H1 (cell line): Measurements from ENCODE around the gene ZIM2. TPM values are rescaled to one million over a fixed set of nuclear protein-coding genes. Genes with fewer than 3 reads are reported as not detected.

Experiments
- CTCF ChIA-PET: fragments of 300-600 bp; sonication (Branson Sonifier 250); formaldehyde crosslinking; loops from one replicate; lab custom pipeline; 2021; ENCODE audit not compliant: partially characterized antibody; lab: Charles Lee
- POLR2A ChIA-PET: fragments of 300-600 bp; sonication (Branson Sonifier 250); formaldehyde crosslinking; loops from one replicate; lab custom pipeline; 2021; ENCODE audit warnings: inconsistent platforms; ENCODE audit not compliant: partially characterized antibody; lab: Charles Lee
- DNase-seq, 2 experiments: peaks; one replicate each; pipeline versions ENCODE4 v3.0.0 to v3.0.0-alpha.2; 2010 to 2022; ENCODE audit warnings: low spot score in 2 of 2, low read depth in 1 of 2, mixed read lengths in 1 of 2
- FAIRE-seq: peaks from 2 replicates; lab custom pipeline; 2011; peaks lifted over from hg19 to GRCh38; lab: Jason Lieb, UNC
- H2AFZ ChIP-seq: 2 replicates; pipeline ENCODE4 v1.8.1; 2012; ENCODE audit warnings: low read length, inconsistent platforms
- H2AK5ac ChIP-seq: 2 replicates; pipeline ENCODE4 v1.6.1; 2013; ENCODE audit warnings: low read depth, low read length
- H2BK120ac ChIP-seq: replicated peaks from 2 replicates; pipeline ENCODE3; 2013; ENCODE audit warnings: low read depth, low read length, inconsistent platforms
- H2BK12ac ChIP-seq: 2 replicates; pipeline ENCODE4 v1.6.1; 2013; ENCODE audit warnings: low read depth, low read length
- H2BK15ac ChIP-seq: 2 replicates; pipeline ENCODE4 v1.6.1; 2013; ENCODE audit warnings: low read length
- H2BK20ac ChIP-seq: 2 replicates; pipeline ENCODE4 v1.6.1; 2013; ENCODE audit warnings: low read length
- H2BK5ac ChIP-seq: 2 replicates; pipeline ENCODE4 v1.6.1; 2013; ENCODE audit warnings: low read depth, low read length
- H3K14ac ChIP-seq: 2 replicates; pipeline ENCODE4 v1.6.1; 2013; ENCODE audit warnings: inconsistent platforms; ENCODE audit not compliant: insufficient read length
- H3K18ac ChIP-seq: 2 replicates; pipeline ENCODE4 v1.6.1; 2013; ENCODE audit warnings: low read length; ENCODE audit errors: extremely low read depth
- H3K23ac ChIP-seq: 2 replicates; pipeline ENCODE4 v1.6.1; 2013; ENCODE audit warnings: inconsistent platforms; ENCODE audit not compliant: insufficient read length
- H3K23me2 ChIP-seq: 2 replicates; pipeline ENCODE4 v1.6.1; 2013; ENCODE audit warnings: low read depth, low read length
- H3K27ac ChIP-seq: 2 replicates; pipeline ENCODE4 v1.6.1; 2011; ENCODE audit warnings: low read depth, low read length, inconsistent platforms
- H3K27me3 ChIP-seq, 4 experiments: replicated peaks in 1 of 4; 1 replicate in 1 of 4; 2 replicates in 3 of 4; pipeline versions ENCODE4 v1.6.1 to v1.8.1; 2011 to 2013; ENCODE audit warnings: low read length in 3 of 4, mild to moderate bottlenecking in 3 of 4, inconsistent platforms in 2 of 4, mixed read lengths in 2 of 4, moderate library complexity in 1 of 4; ENCODE audit not compliant: control insufficient read depth in 3 of 4, insufficient read depth in 3 of 4; ENCODE audit errors: extremely low read depth in 1 of 4
- H3K36me3 ChIP-seq, 4 experiments: 2 replicates each; pipeline versions ENCODE4 v1.6.1 to v1.8.1; 2011 to 2013; ENCODE audit warnings: mild to moderate bottlenecking in 4 of 4, low read length in 3 of 4, moderate library complexity in 2 of 4, control low read depth in 1 of 4, inconsistent platforms in 1 of 4; ENCODE audit not compliant: insufficient read depth in 4 of 4, control insufficient read depth in 2 of 4
- H3K4ac ChIP-seq: replicated peaks from 2 replicates; pipeline ENCODE3; 2013; ENCODE audit warnings: low read length, low read depth, mixed read lengths, inconsistent platforms; ENCODE audit not compliant: insufficient read length
- H3K4me1 ChIP-seq, 4 experiments: replicated peaks in 1 of 4; 1 replicate in 1 of 4; 2 replicates in 3 of 4; pipeline versions ENCODE4 v1.6.1 to v1.8.1; 2011 to 2013; ENCODE audit warnings: low read length in 3 of 4, inconsistent platforms in 2 of 4, mixed read lengths in 1 of 4; ENCODE audit not compliant: insufficient read depth in 4 of 4, control insufficient read depth in 3 of 4
- H3K4me2 ChIP-seq, 2 experiments: 2 replicates each; pipeline versions ENCODE4 v1.6.1 to v1.8.1; 2011 to 2013; ENCODE audit warnings: low read depth in 2 of 2, low read length in 2 of 2, control low read depth in 1 of 2, inconsistent platforms in 1 of 2, mild to moderate bottlenecking in 1 of 2; ENCODE audit not compliant: insufficient read depth in 1 of 2
- H3K4me3 ChIP-seq, 4 experiments: fragments of 200-600, 300-600 bp in 1 of 4; sonication (generic), shearing (Covaris generic), sonication (Bioruptor Twin) in 1 of 4; 2 replicates each; pipeline versions ENCODE4 v1.5.1 to v1.8.1; 2011 to 2016; ENCODE audit warnings: low read length in 4 of 4, low read depth in 3 of 4, control low read depth in 2 of 4, inconsistent platforms in 2 of 4, mild to moderate bottlenecking in 2 of 4, mixed read lengths in 1 of 4, moderate library complexity in 1 of 4; ENCODE audit not compliant: insufficient read depth in 2 of 4; ENCODE audit errors: extremely low read depth in 1 of 4
- H3K56ac ChIP-seq: replicated peaks from 2 replicates; pipeline ENCODE3; 2013; ENCODE audit warnings: low read depth, mild to moderate bottlenecking, mixed read lengths, low read length, inconsistent platforms; ENCODE audit not compliant: insufficient read length
- H3K79me1 ChIP-seq: 2 replicates; pipeline ENCODE4 v1.6.1; 2013; ENCODE audit warnings: low read depth, low read length, control low read depth
- H3K79me2 ChIP-seq, 2 experiments: 2 replicates each; pipeline versions ENCODE4 v1.6.1 to v1.8.1; 2012 to 2013; ENCODE audit warnings: low read length in 2 of 2, mild to moderate bottlenecking in 2 of 2, inconsistent platforms in 1 of 2; ENCODE audit not compliant: insufficient read depth in 2 of 2, control insufficient read depth in 1 of 2
- H3K9ac ChIP-seq, 4 experiments: replicated peaks in 1 of 4; 1 replicate in 1 of 4; 2 replicates in 3 of 4; pipeline versions ENCODE4 v1.6.1 to v1.8.1; 2011 to 2013; ENCODE audit warnings: low read depth in 3 of 4, low read length in 3 of 4, control low read depth in 2 of 4, mild to moderate bottlenecking in 2 of 4, moderate library complexity in 2 of 4, inconsistent platforms in 1 of 4; ENCODE audit errors: extremely low read depth in 1 of 4
- H3K9me3 ChIP-seq, 2 experiments: 2 replicates each; pipeline versions ENCODE4 v1.6.1 to v1.8.1; 2012 to 2013; ENCODE audit warnings: mild to moderate bottlenecking in 2 of 2, moderate library complexity in 2 of 2, control low read depth in 1 of 2, inconsistent platforms in 1 of 2, low read depth in 1 of 2, low read length in 1 of 2, mixed read lengths in 1 of 2; ENCODE audit not compliant: insufficient read depth in 2 of 2
- H4K20me1 ChIP-seq, 2 experiments: replicated peaks in 1 of 2; 2 replicates each; pipeline versions ENCODE3 to v1.8.1; 2011 to 2013; ENCODE audit warnings: inconsistent platforms in 2 of 2, low read length in 2 of 2, mild to moderate bottlenecking in 1 of 2; ENCODE audit not compliant: insufficient read depth in 2 of 2, control insufficient read depth in 1 of 2
- H4K5ac ChIP-seq: 2 replicates; pipeline ENCODE4 v1.6.1; 2013; ENCODE audit warnings: low read length, low read depth, mixed read lengths, inconsistent platforms; ENCODE audit not compliant: insufficient read length
- H4K8ac ChIP-seq: 2 replicates; pipeline ENCODE4 v1.8.0; 2013; ENCODE audit warnings: mild to moderate bottlenecking, moderate library complexity, low read length, inconsistent platforms; ENCODE audit not compliant: insufficient read depth; ENCODE audit errors: extremely low read depth
- H4K91ac ChIP-seq: replicated peaks from 2 replicates; pipeline ENCODE3; 2013; ENCODE audit warnings: low read length, mixed read lengths, inconsistent platforms; ENCODE audit not compliant: insufficient read length
- CBX8 ChIP-seq: fragments of 300-800, 300-1000 bp; sonication (generic); IDR thresholded peaks from 2 replicates; pipeline ENCODE4 v1.7.1; 2016; ENCODE audit warnings: low read depth, low read length, borderline replicate concordance
- RBBP5 ChIP-seq: IDR thresholded peaks from 2 replicates; pipeline ENCODE4 v1.7.1; 2012; ENCODE audit warnings: low read depth, mild to moderate bottlenecking, inconsistent platforms, low read length, moderate library complexity, borderline replicate concordance
- TAF7 ChIP-seq: optimal IDR thresholded peaks from 2 replicates; pipeline ENCODE3; 2011; ENCODE audit warnings: low read depth, mild to moderate bottlenecking, inconsistent platforms, low read length, moderate library complexity, borderline replicate concordance
- USF2 ChIP-seq: IDR thresholded peaks from 2 replicates; pipeline ENCODE4 v1.6.1; 2011; ENCODE audit warnings: low read length, improper control_type of control experiment
- YY1 ChIP-seq: IDR thresholded peaks from 2 replicates; pipeline ENCODE4 v1.6.1; 2011; ENCODE audit warnings: low read depth, mild to moderate bottlenecking, low read length
- ZNF274 ChIP-seq: IDR thresholded peaks from 2 replicates; pipeline ENCODE4 v1.7.0; 2012; ENCODE audit warnings: low read length, borderline replicate concordance; ENCODE audit errors: extremely low read depth
- WGBS, 2 experiments: shearing (Covaris generic) in 1 of 2; methylation state at CpG; one replicate each; pipeline versions ENCODE4 v1.1.6 to v1.1.7; 2013 to 2015; ENCODE audit warnings: low lambda C conversion rate in 2 of 2, mixed read lengths in 2 of 2, inconsistent platforms in 1 of 2, low coverage in 1 of 2, missing lambda C conversion rate in 1 of 2; ENCODE audit not compliant: insufficient replicate concordance in 2 of 2, insufficient coverage in 1 of 2, insufficient read length in 1 of 2; ENCODE audit errors: extremely low coverage in 1 of 2, missing lambda C conversion rate in 1 of 2; 5-methylcytosine and 5-hydroxymethylcytosine counted together
- polyA plus RNA-seq, 7 experiments: library from polyadenylated mRNA; depleted of rRNA in 3 of 7; stranded (reverse) in 5 of 7; unstranded in 2 of 7; fragments of >200 nt in 5 of 7; fragments of 200-250 nt in 2 of 7; gene quantifications; 1 replicate in 5 of 7; 2 replicates in 1 of 7; 4 replicates in 1 of 7; pipeline versions ENCODE4 v1.2.1 to v1.2.3, GENCODE V29; 2011 to 2013; ENCODE audit warnings: missing spikeins in 2 of 7, mixed read lengths in 2 of 7
- total RNA-seq: library from RNA; stranded (reverse); fragmentation: NEBNext Ultra II Directional; extraction: Animal tissue kit (Norgen Biotek cat#: 25700); gene quantifications from 2 replicates; pipeline ENCODE4 v1.2.1, GENCODE V29; 2021
- TF ChIP-seq, protein P1 (sequence below): IDR thresholded peaks from 2 replicates; pipeline ENCODE4 v1.6.1; 2012; ENCODE audit warnings: low read length, inconsistent platforms
- TF ChIP-seq, protein P2 (sequence below): IDR thresholded peaks from 2 replicates; pipeline ENCODE4 v1.6.1; 2012; ENCODE audit warnings: inconsistent platforms

Gene ZIM2
- total and polyA plus RNA-seq, 2 of the 8 experiments (the other 6 are each of a cell fraction or from before 2014, with no cell fraction given) = not detected

GRCh38 chr19:56727677-56728076, 112.8 kb downstream of the ZIM2 start:
- H2AK5ac ChIP-seq = no peak overlapping the region
- no peak overlapping the region for H3K4me2 ChIP-seq
- H4K5ac ChIP-seq = no peak overlapping the region
- no peak overlapping the region for H4K8ac ChIP-seq
- H3K14ac ChIP-seq = no peak overlapping the region
- FAIRE-seq (no peak), DNase-seq (no peak)
- H3K27me3 ChIP-seq = no peaks in the 10 kb centered on the region
- H2BK20ac ChIP-seq = no peak overlapping the region
- H3K23me2 ChIP-seq = peaks cover 5% of the 10 kb centered on the region; the same call in 1 of the 2 replicates
- H3K18ac ChIP-seq = no peak overlapping the region
- H3K4ac ChIP-seq = no peak overlapping the region
- ChIA-PET CTCF (no interaction called here), POLR2A (no interaction called here)
- H3K79me1 ChIP-seq = no peaks in the 10 kb centered on the region
- H4K20me1 ChIP-seq = no peaks in the 10 kb centered on the region
- no peaks in the 10 kb centered on the region for H3K79me2 ChIP-seq
- no peak overlapping the region for H4K91ac ChIP-seq
- H3K4me3 ChIP-seq = no peak overlapping the region
- H3K27ac ChIP-seq = no peak overlapping the region
- H3K23ac ChIP-seq = no peak overlapping the region
- TF ChIP-seq, protein P1, sequence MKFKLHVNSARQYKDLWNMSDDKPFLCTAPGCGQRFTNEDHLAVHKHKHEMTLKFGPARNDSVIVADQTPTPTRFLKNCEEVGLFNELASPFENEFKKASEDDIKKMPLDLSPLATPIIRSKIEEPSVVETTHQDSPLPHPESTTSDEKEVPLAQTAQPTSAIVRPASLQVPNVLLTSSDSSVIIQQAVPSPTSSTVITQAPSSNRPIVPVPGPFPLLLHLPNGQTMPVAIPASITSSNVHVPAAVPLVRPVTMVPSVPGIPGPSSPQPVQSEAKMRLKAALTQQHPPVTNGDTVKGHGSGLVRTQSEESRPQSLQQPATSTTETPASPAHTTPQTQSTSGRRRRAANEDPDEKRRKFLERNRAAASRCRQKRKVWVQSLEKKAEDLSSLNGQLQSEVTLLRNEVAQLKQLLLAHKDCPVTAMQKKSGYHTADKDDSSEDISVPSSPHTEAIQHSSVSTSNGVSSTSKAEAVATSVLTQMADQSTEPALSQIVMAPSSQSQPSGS = no peak
- TF ChIP-seq, protein P2, sequence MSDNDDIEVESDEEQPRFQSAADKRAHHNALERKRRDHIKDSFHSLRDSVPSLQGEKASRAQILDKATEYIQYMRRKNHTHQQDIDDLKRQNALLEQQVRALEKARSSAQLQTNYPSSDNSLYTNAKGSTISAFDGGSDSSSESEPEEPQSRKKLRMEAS = no peak
- TF ChIP-seq YY1 (no peak), ZNF274 (no peak), CBX8 (no peak), USF2 (no peak), RBBP5 (no peak), TAF7 (no peak)
- no peak overlapping the region for H2BK15ac ChIP-seq
- peaks cover 51 to 83% of the 10 kb centered on the region in 2 experiments for H3K9me3 ChIP-seq
- H3K4me1 ChIP-seq = no peaks in the 10 kb centered on the region
- H3K9ac ChIP-seq = no peak overlapping the region
- 83% methylated on average over 4 of the region's 4 CpGs; no CpG with 5 or more reads in 1 of the 2 experiments for WGBS, 2 experiments
- H2AFZ ChIP-seq = no peak overlapping the region
- no peak overlapping the region for H2BK5ac ChIP-seq
- no peak overlapping the region for H3K56ac ChIP-seq
- H2BK120ac ChIP-seq = no peak overlapping the region
- H3K36me3 ChIP-seq = no peaks in the 10 kb centered on the region
- H2BK12ac ChIP-seq = no peak overlapping the region
